ENCODE results near the gene APOE.

GRCh38 chr19:44891016-44891882, 14.3 kb upstream of the APOE start, which contains the start of gene TOMM40:
- TF ChIP-seq POLR2A (IDR thresholded peaks at IDR 0.05): peak in 3 of 4 donors; percentile 31 to 70 (median 58)
- peak in 2 of 6 experiments; percentile 15 to 20 for TF ChIP-seq CTCF (IDR thresholded peaks at IDR 0.05)

Measured in esophagus squamous epithelium (tissue), 4 donors.